Type B pancreatic cell (in vitro differentiated cells): ENCODE data around the gene KIF1A. TPM values are rescaled to one million over a fixed set of nuclear protein-coding genes. Genes with fewer than 3 reads are reported as not detected.

ENCODE experiments used
- DNase-seq: peaks from one replicate; pipeline ENCODE4 v3.0.0; 2021; ENCODE audit warnings: mixed read lengths; ENCODE audit not compliant: unreplicated experiment; ENCODE audit errors: extremely low spot score
- H3K27ac Mint-ChIP-seq: 2 replicates; pipeline ENCODE4 v1.8.0; 2021; ENCODE audit warnings: mild to moderate bottlenecking, mixed read lengths
- H3K27me3 Mint-ChIP-seq: 2 replicates; pipeline ENCODE4 v1.8.0; 2021; ENCODE audit warnings: mixed read lengths
- H3K36me3 Mint-ChIP-seq: 2 replicates; pipeline ENCODE4 v1.8.0; 2021; ENCODE audit warnings: mixed read lengths
- H3K4me1 Mint-ChIP-seq: one replicate; pipeline ENCODE4 v1.8.0; 2021; ENCODE audit warnings: mixed read lengths; ENCODE audit not compliant: unreplicated experiment
- H3K4me3 Mint-ChIP-seq: 2 replicates; pipeline ENCODE4 v1.8.0; 2021; ENCODE audit warnings: mild to moderate bottlenecking, mixed read lengths
- H3K9me3 Mint-ChIP-seq: 2 replicates; pipeline ENCODE4 v1.8.0; 2021; ENCODE audit warnings: mixed read lengths
- CTCF ChIP-seq: fragments of 200-600 bp; sonication (generic); conservative IDR thresholded peaks from 2 replicates; pipeline ENCODE4 v1.5.0; 2021; ENCODE audit warnings: antibody characterized with exemption, mild to moderate bottlenecking
- total RNA-seq: library from RNA; stranded (reverse); gene quantifications from 2 replicates; pipeline ENCODE4 v1.2.1, GENCODE V29; 2021; ENCODE audit warnings: low replicate concordance

The KIF1A gene
- total RNA-seq, 1 donor from 2014 or later: 78.4 TPM

GRCh38 chr2:240727439-240727838 lies 92.6 kb downstream of the KIF1A start:
- no peak for TF ChIP-seq CTCF

GRCh38 chr2:240726876-240727275 lies 93.1 kb downstream of the KIF1A start:
- DNase-seq: no peak
- no peak overlapping the region for H3K27ac Mint-ChIP-seq
- no peak for TF ChIP-seq CTCF

More at GRCh38 chr2:240727439-240727838, 92.6 kb downstream of the KIF1A start:
- Mint-ChIP-seq H3K36me3 (no peaks in the 10 kb centered on the region), H3K27ac (no peak overlapping the region), H3K27me3 (no peaks in the 10 kb centered on the region), H3K4me3 (no peak overlapping the region), H3K4me1 (no peaks in the 10 kb centered on the region), H3K9me3 (no peaks in the 10 kb centered on the region)
- DNase-seq: no peak

DNA sequence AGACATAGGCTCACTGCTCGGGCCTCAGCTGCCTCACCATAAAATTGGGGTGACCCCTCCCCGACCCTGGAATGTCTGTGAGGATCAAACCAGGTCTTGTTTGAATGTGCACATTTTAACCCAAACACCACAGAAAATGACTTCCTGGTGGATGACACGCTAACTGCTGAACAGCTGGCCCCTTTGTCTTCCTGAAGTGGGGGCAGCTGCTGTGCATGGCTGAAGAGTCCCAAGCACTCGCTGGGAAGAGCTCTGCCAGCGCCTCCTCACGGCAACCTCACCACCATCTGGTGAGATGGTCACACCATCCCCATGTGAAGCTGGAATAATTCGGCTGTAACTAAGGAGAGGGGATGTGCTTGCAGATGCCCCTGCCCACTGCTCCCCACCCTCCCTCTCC lies 94.3 kb downstream of the KIF1A start:
- Mint-ChIP-seq H3K4me3 (no peak overlapping the region), H3K4me1 (no peaks in the 10 kb centered on the region), H3K27me3 (no peaks in the 10 kb centered on the region), H3K9me3 (no peaks in the 10 kb centered on the region), H3K36me3 (no peaks in the 10 kb centered on the region), H3K27ac (no peak overlapping the region)
- DNase-seq: no peak
- no peak for TF ChIP-seq CTCF

More at GRCh38 chr2:240726876-240727275, 93.1 kb downstream of the KIF1A start:
- no peaks in the 10 kb centered on the region for H3K27me3 Mint-ChIP-seq
- H3K4me1 Mint-ChIP-seq: no peaks in the 10 kb centered on the region
- no peak overlapping the region for H3K4me3 Mint-ChIP-seq
- H3K36me3 Mint-ChIP-seq: no peaks in the 10 kb centered on the region
- H3K9me3 Mint-ChIP-seq: no peaks in the 10 kb centered on the region

DNA sequence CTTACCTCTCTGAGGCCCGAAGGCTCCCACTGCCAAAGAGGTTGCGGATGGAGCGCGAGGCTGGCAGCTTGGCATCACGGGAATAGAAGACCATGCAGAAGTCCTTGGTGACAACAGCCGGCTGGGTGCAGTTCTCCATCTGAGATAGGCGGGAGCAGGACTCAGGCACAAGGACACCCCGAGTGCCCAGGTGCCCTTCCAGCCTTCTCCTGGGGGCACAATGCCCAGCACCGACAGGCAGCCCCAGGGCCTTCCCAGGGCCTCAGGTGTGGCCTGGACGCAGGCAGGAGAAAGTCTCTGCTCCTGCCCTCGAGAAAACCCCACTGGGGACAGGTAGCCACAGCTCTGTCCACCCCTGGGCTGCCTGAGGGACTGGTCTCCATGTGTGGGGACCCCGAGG lies 94.8 kb downstream of the KIF1A start:
- H3K36me3 Mint-ChIP-seq: no peaks in the 10 kb centered on the region
- no peak for TF ChIP-seq CTCF
- no peak for DNase-seq

GRCh38 chr2:240724431-240724830 lies 95.6 kb downstream of the KIF1A start:
- DNase-seq: no peak
- Mint-ChIP-seq H3K9me3 (no peaks in the 10 kb centered on the region), H3K36me3 (no peaks in the 10 kb centered on the region), H3K27me3 (no peaks in the 10 kb centered on the region), H3K4me1 (no peaks in the 10 kb centered on the region), H3K4me3 (no peak overlapping the region), H3K27ac (no peak overlapping the region)
- no peak for TF ChIP-seq CTCF

More for the DNA sequence above, 94.8 kb downstream of the KIF1A start:
- no peak overlapping the region for H3K27ac Mint-ChIP-seq
- no peaks in the 10 kb centered on the region for H3K4me1 Mint-ChIP-seq
- H3K4me3 Mint-ChIP-seq: no peak overlapping the region
- H3K27me3 Mint-ChIP-seq: no peaks in the 10 kb centered on the region
- H3K9me3 Mint-ChIP-seq: no peaks in the 10 kb centered on the region

- no peak for DNase-seq
- no peak overlapping the region for H3K27ac Mint-ChIP-seq
- no peaks in the 10 kb centered on the region for H3K27me3 Mint-ChIP-seq
- no peaks in the 10 kb centered on the region for H3K36me3 Mint-ChIP-seq
- no peaks in the 10 kb centered on the region for H3K4me1 Mint-ChIP-seq
- TF ChIP-seq CTCF: no peak
- no peaks in the 10 kb centered on the region for H3K9me3 Mint-ChIP-seq
- H3K4me3 Mint-ChIP-seq: no peak overlapping the region
Observed at GRCh38 chr2:240723851-240724250, 96.2 kb downstream of the KIF1A start.
